Measurements from ENCODE around the gene CTNNBIP1. TPM values are rescaled to one million over a fixed set of nuclear protein-coding genes. Genes with fewer than 3 reads are reported as not detected.
A peak's percentile ranks its signal among the peaks of the same experiment; 100 is the strongest.

Gene CTNNBIP1
- polyA plus RNA-seq, 1 experiment, result 28.3 TPM

DNA sequence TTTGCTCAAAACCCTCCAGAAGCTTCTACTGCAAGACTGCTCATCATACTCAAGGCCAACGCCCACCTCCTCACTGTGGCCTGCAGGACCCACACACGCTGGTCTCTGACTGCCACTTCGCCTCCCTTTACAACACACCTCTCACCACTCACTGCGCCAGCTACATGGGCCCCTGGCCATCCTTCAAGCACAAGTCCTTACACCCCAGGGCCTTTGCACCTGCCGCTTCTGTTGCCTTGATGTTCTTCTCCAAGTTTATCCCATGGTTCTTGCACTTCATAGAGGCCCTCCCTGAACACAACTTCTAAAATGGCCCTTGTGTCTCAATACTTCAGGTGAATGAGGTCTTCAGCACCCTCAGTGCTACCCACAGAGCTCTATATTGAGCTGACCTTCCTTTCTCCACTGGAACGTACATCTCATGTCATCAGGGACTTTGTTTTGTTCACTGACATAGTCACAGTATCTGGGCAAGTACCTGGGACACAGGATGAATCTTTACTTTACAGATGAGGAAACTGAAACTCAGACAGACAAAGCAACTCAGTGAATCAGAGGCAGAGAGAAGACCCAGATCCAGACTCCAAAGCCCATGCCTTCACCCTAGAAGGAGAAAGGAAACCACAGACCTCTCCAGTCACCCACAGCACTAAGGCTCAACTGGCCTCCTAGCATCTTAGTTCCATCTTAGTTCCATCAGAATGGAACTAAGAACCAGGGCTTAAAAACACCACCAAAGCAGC is 51.6 kb downstream of the CTNNBIP1 start:
- TF ChIP-seq, protein P1, sequence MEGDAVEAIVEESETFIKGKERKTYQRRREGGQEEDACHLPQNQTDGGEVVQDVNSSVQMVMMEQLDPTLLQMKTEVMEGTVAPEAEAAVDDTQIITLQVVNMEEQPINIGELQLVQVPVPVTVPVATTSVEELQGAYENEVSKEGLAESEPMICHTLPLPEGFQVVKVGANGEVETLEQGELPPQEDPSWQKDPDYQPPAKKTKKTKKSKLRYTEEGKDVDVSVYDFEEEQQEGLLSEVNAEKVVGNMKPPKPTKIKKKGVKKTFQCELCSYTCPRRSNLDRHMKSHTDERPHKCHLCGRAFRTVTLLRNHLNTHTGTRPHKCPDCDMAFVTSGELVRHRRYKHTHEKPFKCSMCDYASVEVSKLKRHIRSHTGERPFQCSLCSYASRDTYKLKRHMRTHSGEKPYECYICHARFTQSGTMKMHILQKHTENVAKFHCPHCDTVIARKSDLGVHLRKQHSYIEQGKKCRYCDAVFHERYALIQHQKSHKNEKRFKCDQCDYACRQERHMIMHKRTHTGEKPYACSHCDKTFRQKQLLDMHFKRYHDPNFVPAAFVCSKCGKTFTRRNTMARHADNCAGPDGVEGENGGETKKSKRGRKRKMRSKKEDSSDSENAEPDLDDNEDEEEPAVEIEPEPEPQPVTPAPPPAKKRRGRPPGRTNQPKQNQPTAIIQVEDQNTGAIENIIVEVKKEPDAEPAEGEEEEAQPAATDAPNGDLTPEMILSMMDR (IDR thresholded peaks at IDR 0.05; ENCODE audit: low read depth, low read length), result no peak
- POLR2A ChIA-PET, result no interaction called here
- no peak overlapping the region for H3K27ac ChIP-seq (ENCODE audit: low read depth, low read length)
- peaks cover under 1% of the 10 kb centered on the region for H3K9me3 ChIP-seq (ENCODE audit: control insufficient read depth, insufficient read depth, low read length)
- no peak for DNase-seq (ENCODE audit: low read depth, low spot score)
- no peaks in the 10 kb centered on the region for H3K27me3 ChIP-seq (ENCODE audit: control insufficient read depth, insufficient read depth, low read length)
- CTCF ChIA-PET, result interaction anchor here (1.4 to 2.0 kb wide), 2 partner anchors 10 to 16 kb away, joined by 4 to 10 read pairs; no protein-coding TSS in a partner anchor
- H3K4me3 ChIP-seq (ENCODE audit: low read depth, low read length), result no peak overlapping the region

DNA sequence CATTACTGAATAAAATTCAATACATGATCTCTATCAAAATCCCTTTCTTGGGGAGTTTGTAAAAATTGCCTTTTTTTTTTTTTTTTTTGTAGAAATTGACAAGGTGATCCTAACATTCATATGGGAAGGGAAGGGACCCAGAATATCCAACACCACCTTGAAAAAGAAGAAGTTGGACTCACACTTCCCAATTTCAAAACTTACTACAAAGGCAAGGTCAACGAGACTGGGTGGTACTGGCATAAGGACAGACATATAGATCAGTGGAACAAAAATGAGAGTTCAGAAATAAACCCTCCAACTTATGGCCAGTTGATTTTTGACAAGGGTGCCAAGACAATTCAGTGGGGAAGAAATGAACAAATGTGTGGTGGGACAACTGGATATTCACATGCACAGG is 54.9 kb downstream of the CTNNBIP1 start:
- POLR2A ChIA-PET, result no interaction called here
- no peak for DNase-seq (ENCODE audit: low read depth, low spot score)
- Histone ChIP-seq H3K27me3 (ENCODE audit: control insufficient read depth, insufficient read depth, low read length) (no peaks in the 10 kb centered on the region), H3K4me3 (ENCODE audit: low read depth, low read length) (no peak overlapping the region), H3K9me3 (ENCODE audit: control insufficient read depth, insufficient read depth, low read length) (peaks cover 3% of the 10 kb centered on the region; the same call in 1 of the 2 replicates), H3K27ac (ENCODE audit: low read depth, low read length) (no peak overlapping the region)
- CTCF ChIA-PET, result interaction anchor here (0.7 kb wide), 1 partner anchor 483 kb away, joined by 3 read pairs; no protein-coding TSS in a partner anchor
- TF ChIP-seq, protein P1 (IDR thresholded peaks at IDR 0.05; ENCODE audit: low read depth, low read length), result no peak

- no peak for DNase-seq (ENCODE audit: low read depth, low spot score)
- Histone ChIP-seq H3K27ac (ENCODE audit: low read depth, low read length) (no peak overlapping the region), H3K27me3 (ENCODE audit: control insufficient read depth, insufficient read depth, low read length) (no peaks in the 10 kb centered on the region), H3K4me3 (ENCODE audit: low read depth, low read length) (no peak overlapping the region), H3K9me3 (ENCODE audit: control insufficient read depth, insufficient read depth, low read length) (peaks cover 3% of the 10 kb centered on the region; the same call in 1 of the 2 replicates)
- TF ChIP-seq, protein P1 (IDR thresholded peaks at IDR 0.05; ENCODE audit: low read depth, low read length), result no peak
- CTCF ChIA-PET, result interaction anchor here (0.9 to 1.0 kb wide), 2 partner anchors 13 to 69 kb away, joined by 3 read pairs; no protein-coding TSS in a partner anchor
- POLR2A ChIA-PET, result no interaction called here
Observed at GRCh38 chr1:9853249-9853595, 56.8 kb downstream of the CTNNBIP1 start.

- peak; percentile 18 for DNase-seq (ENCODE audit: low read depth, low spot score)
- ChIA-PET POLR2A (interaction anchor here (0.7 kb wide), 1 partner anchor 64 kb away, joined by 5 read pairs; no protein-coding TSS in a partner anchor), CTCF (interaction anchor here (0.9 to 1.0 kb wide), 2 partner anchors 14 to 69 kb away, joined by 3 read pairs; no protein-coding TSS in a partner anchor)
- no peak overlapping the region for H3K27ac ChIP-seq (ENCODE audit: low read depth, low read length)
- TF ChIP-seq, protein P1 (IDR thresholded peaks at IDR 0.05; ENCODE audit: low read depth, low read length), result no peak
- peaks cover 3% of the 10 kb centered on the region; the same call in 1 of the 2 replicates for H3K9me3 ChIP-seq (ENCODE audit: control insufficient read depth, insufficient read depth, low read length)
- no peak overlapping the region for H3K4me3 ChIP-seq (ENCODE audit: low read depth, low read length)
- H3K27me3 ChIP-seq (ENCODE audit: control insufficient read depth, insufficient read depth, low read length), result no peaks in the 10 kb centered on the region
Observed at GRCh38 chr1:9852410-9853248, 57.4 kb downstream of the CTNNBIP1 start.
